Hepatocyte (in vitro differentiated cells): Measurements from ENCODE around the gene TRAF5. TPM values are rescaled to one million over a fixed set of nuclear protein-coding genes. Genes with fewer than 3 reads are reported as not detected.

Source experiments
- DNase-seq: peaks from one replicate; pipeline ENCODE4 v3.0.0-alpha.2; 2016; ENCODE audit warnings: low spot score
- H2AFZ ChIP-seq: fragments of 200-600 bp; sonication (generic); 2 replicates; pipeline ENCODE4 v1.6.0; 2016; ENCODE audit warnings: antibody characterized with exemption, mild to moderate bottlenecking
- H3K27ac ChIP-seq: fragments of 200-600 bp; sonication (generic); 2 replicates; pipeline ENCODE4 v1.5.1; 2016; ENCODE audit warnings: mild to moderate bottlenecking
- H3K27me3 ChIP-seq: fragments of 200-600 bp; sonication (generic); 2 replicates; pipeline ENCODE4 v1.6.1; 2016
- H3K36me3 ChIP-seq: fragments of 200-600 bp; sonication (generic); replicated peaks from 2 replicates; pipeline ENCODE4 v1.5.1; 2016; ENCODE audit warnings: low read depth; ENCODE audit not compliant: insufficient read depth
- H3K4me1 ChIP-seq: fragments of 200-600 bp; sonication (generic); 2 replicates; pipeline ENCODE4 v1.5.1; 2016; ENCODE audit warnings: mild to moderate bottlenecking, moderate library complexity; ENCODE audit not compliant: insufficient read depth
- H3K4me2 ChIP-seq: fragments of 200-600 bp; sonication (generic); 2 replicates; pipeline ENCODE4 v1.6.0; 2016
- H3K4me3 ChIP-seq: fragments of 200-600 bp; sonication (generic); 2 replicates; pipeline ENCODE4 v1.5.1; 2016; ENCODE audit warnings: mild to moderate bottlenecking
- H3K79me2 ChIP-seq: fragments of 200-600 bp; sonication (generic); 2 replicates; pipeline ENCODE4 v1.6.0; 2017; ENCODE audit warnings: mild to moderate bottlenecking
- H3K9me2 ChIP-seq: fragments of 200-600 bp; sonication (generic); replicated peaks from 2 replicates; pipeline ENCODE4 v1.6.0; 2017; ENCODE audit warnings: mild to moderate bottlenecking; ENCODE audit not compliant: insufficient read depth
- H3K9me3 ChIP-seq: fragments of 200-600 bp; sonication (generic); 2 replicates; pipeline ENCODE4 v1.5.1; 2016; ENCODE audit warnings: low read depth, mild to moderate bottlenecking
- H4K20me1 ChIP-seq: fragments of 200-600 bp; sonication (generic); 2 replicates; pipeline ENCODE4 v1.6.0; 2016; ENCODE audit warnings: mild to moderate bottlenecking; ENCODE audit not compliant: insufficient read depth, poor library complexity, severe bottlenecking
- CTCF ChIP-seq: fragments of 200-600 bp; sonication (generic); IDR thresholded peaks from 2 replicates; pipeline ENCODE4 v1.5.1; 2016; ENCODE audit warnings: antibody characterized with exemption, mild to moderate bottlenecking; ENCODE audit not compliant: poor library complexity
- EZH2 ChIP-seq: fragments of 200-600 bp; sonication (generic); IDR thresholded peaks from 2 replicates; pipeline ENCODE4 v1.6.1; 2016; ENCODE audit warnings: antibody characterized with exemption, mild to moderate bottlenecking, borderline replicate concordance
- EZH2phosphoT487 ChIP-seq: fragments of 200-600 bp; sonication (generic); IDR thresholded peaks from one replicate; pipeline ENCODE4 v1.6.1; 2018; ENCODE audit warnings: antibody characterized with exemption, mild to moderate bottlenecking, low read depth, moderate library complexity; ENCODE audit not compliant: unreplicated experiment, severe bottlenecking
- WGBS: methylation state at CpG from one replicate; pipeline ENCODE4 v1.1.6; 2016; ENCODE audit warnings: low lambda C conversion rate; ENCODE audit errors: missing lambda C conversion rate; 5-methylcytosine and 5-hydroxymethylcytosine counted together
- polyA plus RNA-seq: library from polyadenylated mRNA; unstranded; fragments of >200 nt; fragmentation: Nextera tagmentation; extraction: Ambion mirVana; gene quantifications from 2 replicates; pipeline ENCODE4 v1.2.1, GENCODE V29; 2016
- total RNA-seq: library from RNA; depleted of rRNA; stranded (reverse); fragments of >200 nt; gene quantifications from 2 replicates; pipeline ENCODE4 v1.2.3, GENCODE V29; 2014

Gene TRAF5
- total and polyA plus RNA-seq, 2 experiments from 2014 or later: 3.9 to 8.8 TPM

GRCh38 chr1:211335522-211336157 lies 9.0 kb downstream of the TRAF5 start:
- H3K36me3 ChIP-seq: no peaks in the 10 kb centered on the region
- H4K20me1 ChIP-seq: no peaks in the 10 kb centered on the region
- H3K9me3 ChIP-seq: no peaks in the 10 kb centered on the region
- no peak overlapping the region for H3K4me2 ChIP-seq
- WGBS: 76% methylated on average over 3 of the region's 3 CpGs
- no peak for DNase-seq
- no peak overlapping the region for H3K4me3 ChIP-seq
- H3K4me1 ChIP-seq: peaks cover 6% of the 10 kb centered on the region
- H3K79me2 ChIP-seq: peaks cover 45% of the 10 kb centered on the region
- H3K27me3 ChIP-seq: no peaks in the 10 kb centered on the region
- H3K27ac ChIP-seq: peak overlapping the region; percentile 56
- H3K9me2 ChIP-seq: no peaks in the 10 kb centered on the region
- TF ChIP-seq CTCF (no peak), EZH2phosphoT487 (no peak), EZH2 (no peak)
- H2AFZ ChIP-seq: no peak overlapping the region

GRCh38 chr1:211336161-211336560 lies 9.5 kb downstream of the TRAF5 start:
- no peak overlapping the region for H3K4me3 ChIP-seq
- 96% methylated on average over 3 of the region's 3 CpGs for WGBS
- no peak overlapping the region for H3K4me2 ChIP-seq
- no peak overlapping the region for H2AFZ ChIP-seq
- no peaks in the 10 kb centered on the region for H3K9me2 ChIP-seq
- DNase-seq: no peak
- H3K4me1 ChIP-seq: peaks cover 6% of the 10 kb centered on the region
- H3K27me3 ChIP-seq: no peaks in the 10 kb centered on the region
- H4K20me1 ChIP-seq: no peaks in the 10 kb centered on the region
- H3K36me3 ChIP-seq: no peaks in the 10 kb centered on the region
- H3K9me3 ChIP-seq: no peaks in the 10 kb centered on the region
- TF ChIP-seq EZH2phosphoT487 (no peak), CTCF (no peak), EZH2 (no peak)
- peak overlapping the region; percentile 56 for H3K27ac ChIP-seq
- H3K79me2 ChIP-seq: peaks cover 39% of the 10 kb centered on the region

- Histone ChIP-seq H3K79me2 (peaks cover 33% of the 10 kb centered on the region), H3K4me1 (peaks cover 6% of the 10 kb centered on the region), H3K27ac (no peak overlapping the region), H3K27me3 (no peaks in the 10 kb centered on the region), H2AFZ (no peak overlapping the region), H3K4me2 (no peak overlapping the region), H3K4me3 (no peak overlapping the region), H3K9me2 (no peaks in the 10 kb centered on the region), H4K20me1 (no peaks in the 10 kb centered on the region), H3K9me3 (no peaks in the 10 kb centered on the region), H3K36me3 (no peaks in the 10 kb centered on the region)
- WGBS: 92% methylated on average over 15 of the region's 15 CpGs
- no peak for DNase-seq
- no peak for TF ChIP-seq CTCF
- no peak for TF ChIP-seq EZH2phosphoT487
- TF ChIP-seq EZH2: no peak
Observed at GRCh38 chr1:211336775-211337174, 10.1 kb downstream of the TRAF5 start.
